ENCODE data around the gene PHC2. TPM values are rescaled to one million over a fixed set of nuclear protein-coding genes. Genes with fewer than 3 reads are reported as not detected.

Gene PHC2
- total and polyA plus RNA-seq, 9 of the 15 experiments (the other 6 are each of a cell fraction or from before 2014, with no cell fraction given), result 3.1 to 67.6 (median 34.6) TPM

- TF ChIP-seq ZNF263 (CRISPR knock-in tag; IDR thresholded peaks at IDR 0.05; ENCODE audit: borderline replicate concordance), result peak; percentile 75; the same call in 1 of the 2 replicates
- TF ChIP-seq ZKSCAN1 (IDR thresholded peaks at IDR 0.05; ENCODE audit: low read depth, low read length), result no peak; the same call in 1 of the 2 replicates
- TF ChIP-seq ZNF253 (CRISPR knock-in tag; conservative IDR thresholded peaks at IDR 0.05), result 0 out of 2 replicates have a peak, but pooled peaks have one; percentile 27
- TF ChIP-seq TFAM (CRISPR knock-in tag; conservative IDR thresholded peaks at IDR 0.05), result no peak
- TF ChIP-seq TEAD1 (CRISPR knock-in tag; IDR thresholded peaks at IDR 0.05), result peak in 1 of 2 experiments; percentile 22; a peak in 1 of 4 replicates
- TF ChIP-seq ZNF830 (CRISPR knock-in tag; IDR thresholded peaks at IDR 0.05), result 0 out of 2 replicates have a peak, but pooled peaks have one; percentile 77
- no peak for TF ChIP-seq ZNF140 (CRISPR knock-in tag; IDR thresholded peaks at IDR 0.05)
- TF ChIP-seq TBP (optimal IDR thresholded peaks at IDR 0.05; ENCODE audit: low read depth, low read length), result peak; percentile 79
- peak; percentile 39 for TF ChIP-seq FIP1L1 (IDR thresholded peaks at IDR 0.05; ENCODE audit: low read depth, low read length, poor library complexity, severe bottlenecking)
- TF ChIP-seq RBM17 (IDR thresholded peaks at IDR 0.05; ENCODE audit: borderline replicate concordance, low read depth, low read length), result no peak
- no peak for TF ChIP-seq JUN (IDR thresholded peaks at IDR 0.05; ENCODE audit: borderline replicate concordance, low read depth, low read length)
- TF ChIP-seq JUN (CRISPR knock-in tag; IDR thresholded peaks at IDR 0.05; ENCODE audit: borderline replicate concordance), result no peak
- peak; percentile 38; the same call in 1 of the 2 replicates for TF ChIP-seq GTF2F1 (IDR thresholded peaks at IDR 0.05; ENCODE audit: low read depth, low read length)
- peak; percentile 76; the same call in 1 of the 2 replicates for TF ChIP-seq CREB3L1 (IDR thresholded peaks at IDR 0.05; ENCODE audit: borderline replicate concordance, low read depth)
- TF ChIP-seq ZBTB43 (CRISPR knock-in tag; IDR thresholded peaks at IDR 0.05), result peak; percentile 71
- TF ChIP-seq HDAC8 (tag; IDR thresholded peaks at IDR 0.05), result peak; percentile 90
- peak; percentile 83 for TF ChIP-seq GABPA (tag; conservative IDR thresholded peaks at IDR 0.05; ENCODE audit: low read depth)
- TF ChIP-seq ZNF449 (CRISPR knock-in tag; IDR thresholded peaks at IDR 0.05), result no peak
Observed at GRCh38 chr1:33349778-33350610, 80.9 kb downstream of the PHC2 start (continued).

All from K562 (cell line).